T-helper 9 cell (primary cell): ENCODE data around the gene DEFB116.
"Not testable (repeated sequence)": the region's sequence is repeated elsewhere in the genome, so short reads cannot be mapped to it uniquely, and the experiment has no call there.

Source experiments
- DNase-seq: peaks from one replicate; pipeline ENCODE4 v3.0.0-alpha.2; 2020
- total RNA-seq, 2 donors: gene quantifications; one replicate each; lab custom pipeline; 2026; lab: John Stamatoyannopoulos, UW

Gene DEFB116, protein sequence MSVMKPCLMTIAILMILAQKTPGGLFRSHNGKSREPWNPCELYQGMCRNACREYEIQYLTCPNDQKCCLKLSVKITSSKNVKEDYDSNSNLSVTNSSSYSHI
- total RNA-seq = 0 reads per million in 2 donors

DNA sequence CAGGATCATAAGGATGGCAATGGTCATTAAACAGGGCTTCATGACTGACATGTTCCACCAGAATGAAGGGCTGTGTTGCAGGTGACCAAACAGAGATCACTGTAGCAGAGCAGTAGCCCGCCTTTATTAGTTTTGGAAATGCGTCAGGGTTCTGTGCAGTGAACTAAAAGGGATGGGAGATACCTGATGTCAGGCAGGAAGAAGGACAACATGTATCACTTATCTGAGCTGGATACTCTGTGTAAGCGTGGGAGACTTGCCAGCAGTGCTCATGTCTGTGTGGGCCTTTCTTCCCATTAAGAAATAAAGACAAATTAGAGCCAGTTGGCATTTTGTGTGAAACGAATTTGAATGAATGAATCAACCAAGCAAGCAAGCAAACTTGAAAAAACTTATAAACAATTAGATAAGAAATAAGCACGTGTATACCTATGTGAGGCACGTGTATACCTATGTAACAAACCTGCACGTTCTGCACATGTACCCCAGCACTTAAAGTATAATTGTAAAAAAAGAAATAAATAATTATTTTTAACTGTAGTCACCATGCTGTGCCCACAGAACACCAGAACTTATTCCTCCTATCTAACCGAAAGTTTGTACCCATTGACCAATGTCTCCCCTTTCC is at the start of gene DEFB116:
DEFB116 (minus strand) TSS at position 51 of the 628 bp plus-strand sequence; CDS start at position 51, 0 bp downstream.
- DNase-seq = no peak

DNA sequence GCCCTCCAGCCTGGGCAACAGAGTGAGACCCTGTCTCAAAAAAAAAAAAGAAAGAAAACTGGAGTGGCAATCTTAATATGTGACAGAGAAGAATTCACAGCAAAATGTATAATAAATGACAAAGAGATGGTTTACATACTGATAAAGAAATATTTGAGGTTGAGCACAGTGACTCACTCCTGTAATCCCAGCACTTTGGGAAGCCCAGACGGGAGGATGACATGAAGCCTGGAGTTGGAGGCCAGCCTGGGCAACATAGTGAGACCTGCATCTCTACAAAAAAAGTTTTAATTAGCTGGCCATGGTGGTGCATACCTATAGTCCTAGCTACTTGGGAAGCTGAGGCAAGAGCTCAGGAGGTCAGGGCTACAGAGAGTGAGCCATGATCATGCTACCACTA is 47.6 kb upstream of the DEFB116 start:
- DNase-seq = no peak

DNA sequence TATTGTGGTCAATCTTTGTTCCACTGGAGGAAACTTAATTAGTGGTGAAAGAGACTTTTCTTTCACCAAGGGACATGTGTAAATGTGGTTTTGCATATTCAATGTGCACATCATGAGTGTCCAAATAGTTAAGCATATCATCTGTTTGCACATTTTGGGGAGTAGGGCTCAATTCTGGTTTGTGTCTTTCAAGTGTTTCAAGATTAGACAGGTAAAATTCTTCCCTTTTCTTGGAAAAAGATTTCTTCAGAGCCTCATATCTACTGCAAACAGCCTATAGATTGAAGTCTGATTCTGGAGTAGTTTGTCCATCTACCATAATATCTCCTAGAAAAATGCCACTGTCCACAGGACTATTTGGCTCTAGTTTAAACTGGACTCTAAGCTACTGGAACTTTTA is 33.1 kb upstream of the DEFB116 start:
- DNase-seq = no peak

DNA sequence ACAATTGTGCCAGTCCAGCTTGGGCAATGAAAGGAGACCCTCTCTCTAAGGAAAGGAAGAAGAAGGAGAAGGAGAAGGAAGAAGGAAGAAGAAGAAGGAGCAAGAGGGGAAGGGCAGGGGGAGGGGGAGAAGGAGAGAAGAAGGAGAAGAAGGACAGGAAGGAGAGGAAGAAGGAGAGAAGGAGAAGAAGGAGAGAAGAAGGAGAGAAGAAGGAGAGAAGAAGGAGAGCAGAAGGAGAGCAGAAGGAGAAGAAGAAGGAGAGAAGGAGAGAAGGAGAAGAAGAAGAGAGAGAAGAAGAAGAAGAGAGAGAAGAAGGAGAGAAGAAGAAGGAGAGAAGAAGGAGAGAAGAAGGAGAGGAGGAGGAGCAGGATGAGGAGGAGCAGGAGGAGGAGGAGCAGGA is 22.5 kb upstream of the DEFB116 start:
- no peak for DNase-seq

DNA sequence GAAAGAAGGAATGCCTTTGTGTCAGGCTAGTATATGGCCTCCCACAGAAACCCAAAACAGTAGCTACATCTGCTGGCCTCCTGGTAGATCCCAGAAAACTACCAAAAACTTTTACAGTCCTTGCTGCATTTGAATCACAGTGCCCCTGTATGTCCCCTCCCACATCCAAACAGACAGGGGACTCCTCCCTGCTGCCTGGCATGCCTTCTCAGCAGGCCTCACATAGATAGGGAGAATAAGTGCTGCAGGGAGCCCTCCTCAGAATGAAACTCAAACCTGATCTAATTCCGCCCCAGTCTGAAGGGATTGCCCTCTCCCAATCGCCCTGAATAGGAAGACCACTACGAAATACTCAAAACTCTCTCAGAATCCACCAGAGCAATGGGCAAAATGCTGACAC is 14.1 kb upstream of the DEFB116 start:
- no peak for DNase-seq

DNA sequence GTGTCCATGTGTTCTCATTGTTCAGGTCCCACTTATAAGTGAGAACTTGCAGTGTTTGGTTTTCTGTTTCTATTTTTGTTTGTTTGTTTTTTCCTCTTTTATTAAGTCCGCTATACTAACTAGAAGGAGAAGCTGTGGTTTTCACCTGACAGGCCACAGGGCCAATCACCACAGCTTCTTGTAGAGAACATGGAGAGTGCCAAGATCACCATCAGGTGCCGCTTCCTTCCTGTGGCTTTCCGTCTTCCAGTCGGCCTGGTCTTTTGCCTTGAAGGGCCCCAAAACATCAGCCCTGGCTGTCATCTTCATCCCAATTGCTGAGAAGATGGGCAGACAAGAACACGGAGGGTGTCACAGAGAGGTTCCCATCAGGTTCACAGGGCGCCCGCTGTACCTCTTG is 23.4 kb downstream of the DEFB116 start:
- not testable (repeated sequence) for DNase-seq

DNA sequence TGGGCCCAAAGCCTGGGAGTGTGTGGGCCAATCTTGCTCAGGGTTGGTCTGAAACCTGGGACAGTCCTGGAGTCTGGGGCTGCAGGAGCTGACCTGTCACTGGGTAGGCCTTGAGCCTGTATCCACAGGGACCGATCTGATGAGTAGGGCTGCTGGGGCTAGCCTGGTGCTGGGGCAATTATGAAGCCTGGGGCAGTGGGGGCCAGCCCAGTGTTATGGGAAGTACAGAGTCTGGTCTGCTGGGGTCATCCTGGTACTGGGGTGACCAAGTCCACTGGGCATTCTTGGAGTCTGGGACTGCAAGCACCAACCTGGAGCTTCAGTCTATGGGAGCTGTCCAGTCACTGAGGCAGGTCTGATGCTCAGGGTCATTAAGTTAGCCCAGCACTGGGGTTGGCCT is 30.2 kb downstream of the DEFB116 start:
- DNase-seq = no peak

DNA sequence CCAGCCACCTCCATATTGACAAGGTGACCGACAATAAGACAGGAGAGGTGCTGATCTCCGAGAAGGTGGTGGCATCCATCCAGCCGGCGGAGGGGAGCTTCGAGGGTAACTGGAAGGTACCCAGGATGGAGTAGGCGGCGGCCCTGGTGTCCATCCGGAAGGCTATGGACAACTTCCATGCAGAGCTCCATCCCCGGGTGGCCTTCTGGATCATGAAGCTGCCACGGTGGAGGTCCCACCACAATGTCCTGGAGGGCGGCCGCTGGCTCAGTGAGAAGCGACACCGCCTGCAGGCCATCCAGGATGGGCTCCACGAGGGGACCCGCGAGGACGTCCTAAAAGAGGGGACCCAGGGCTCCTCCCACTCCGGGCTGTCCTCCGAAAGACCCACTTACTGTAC is 33.9 kb downstream of the DEFB116 start:
- no peak for DNase-seq

DNA sequence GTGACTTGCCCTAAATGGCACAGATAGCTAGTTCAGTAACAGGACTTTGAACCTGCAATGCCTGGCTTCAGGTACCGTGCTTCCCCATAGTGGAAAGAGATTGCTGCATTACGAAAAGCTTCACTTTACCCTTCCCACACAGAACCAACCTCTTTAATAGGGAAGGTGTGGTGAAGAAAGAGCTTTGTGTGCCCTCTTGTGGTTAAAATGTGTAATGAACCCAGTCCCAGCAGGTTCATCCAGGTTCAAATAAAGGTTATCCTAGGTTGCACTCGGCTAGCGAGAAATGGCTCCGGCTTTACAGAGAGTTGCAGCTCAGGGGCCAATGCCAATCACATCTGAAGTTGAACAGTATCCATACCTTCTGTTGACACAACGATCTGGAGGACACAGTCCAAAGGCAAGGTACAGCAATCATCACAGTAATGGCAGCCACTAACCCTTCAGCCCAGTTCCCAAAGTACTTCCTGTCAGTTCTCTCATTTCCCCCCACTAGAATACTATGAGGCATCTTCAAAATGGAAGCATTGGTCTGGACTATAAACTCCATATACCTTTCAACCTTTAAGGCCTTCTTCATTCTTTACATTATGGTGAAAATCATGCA is 48.0 kb downstream of the DEFB116 start:
- no peak for DNase-seq

DNA sequence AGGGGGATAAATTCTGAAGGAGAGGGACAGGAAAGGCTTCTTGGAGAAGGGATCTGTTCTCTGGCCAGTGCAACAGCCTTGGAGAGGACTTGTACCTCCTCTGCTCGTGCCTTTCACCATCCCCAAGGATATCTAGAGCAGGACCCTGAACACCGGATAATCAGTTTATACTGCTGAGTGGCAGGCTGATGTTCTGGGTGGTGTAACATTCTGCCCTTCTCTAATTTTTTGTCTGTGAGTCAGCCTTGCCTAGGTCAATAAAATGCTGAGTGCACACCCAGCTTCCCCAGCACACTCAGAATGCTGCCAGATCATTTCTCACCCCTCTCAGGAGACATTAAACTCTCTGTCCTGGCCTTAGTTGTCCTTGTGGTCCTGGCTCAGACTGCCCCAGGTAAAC is 51.0 kb downstream of the DEFB116 start, which contains the start of gene DEFB115:
DEFB115 (plus strand) TSS at position 301 of the 400 bp plus-strand sequence; CDS start at position 301, 0 bp downstream.
- no peak for DNase-seq

DNA sequence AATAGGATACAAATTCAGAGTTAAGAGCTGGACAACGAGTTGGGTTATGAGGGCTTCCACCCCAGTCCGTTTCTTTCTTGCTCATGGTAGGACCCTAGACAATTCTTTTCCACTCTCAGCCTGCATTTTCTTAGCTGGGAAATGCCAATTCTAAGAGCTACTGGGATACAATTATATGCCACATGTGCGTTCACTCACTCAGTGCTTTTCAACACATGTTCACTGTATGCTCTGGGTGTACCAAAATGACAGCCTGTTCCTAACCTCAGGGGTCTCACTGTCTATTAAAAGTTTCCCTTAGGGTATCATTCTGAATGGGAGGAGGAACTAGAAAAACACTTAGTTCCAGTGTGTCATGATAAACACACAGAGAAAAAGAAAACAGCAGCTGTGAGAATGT is 51.4 kb downstream of the DEFB116 start:
- no peak for DNase-seq
